WTC11 (cell line): ENCODE results near the gene PRKCZ. TPM values are rescaled to one million over a fixed set of nuclear protein-coding genes. Genes with fewer than 3 reads are reported as not detected.

Source experiments
- ATAC-seq: fragments of 200-7000 bp; cut with Tn5 transposase; 2 replicates; pipeline ENCODE4 v1.10.0; 2021; ENCODE audit warnings: mild to moderate bottlenecking, moderate library complexity
- CTCF ChIA-PET: fragments of 300-600 bp; sonication (Branson Sonifier 250); formaldehyde crosslinking; loops from one replicate; lab custom pipeline; 2021; ENCODE audit warnings: antibody characterized with exemption; lab: Charles Lee
- POLR2A ChIA-PET: fragments of 350-600 bp; sonication (Branson Sonifier 250); formaldehyde crosslinking; loops from one replicate; lab custom pipeline; 2021; ENCODE audit warnings: antibody characterized with exemption; lab: Charles Lee
- DNase-seq: peaks from one replicate; pipeline ENCODE4 v3.0.0; 2021; ENCODE audit warnings: low spot score
- H3K27ac Mint-ChIP-seq: 2 replicates; pipeline ENCODE4 v1.8.0; 2021; ENCODE audit warnings: mixed read lengths
- H3K27me3 Mint-ChIP-seq: 2 replicates; pipeline ENCODE4 v1.8.0; 2021; ENCODE audit warnings: low read depth, mild to moderate bottlenecking, moderate library complexity, mixed read lengths
- H3K36me3 Mint-ChIP-seq: 2 replicates; pipeline ENCODE4 v1.8.0; 2021; ENCODE audit warnings: mixed read lengths
- H3K4me1 Mint-ChIP-seq: 2 replicates; pipeline ENCODE4 v1.8.0; 2022; ENCODE audit warnings: mixed read lengths
- H3K4me3 Mint-ChIP-seq: 2 replicates; pipeline ENCODE4 v1.8.0; 2021; ENCODE audit warnings: mild to moderate bottlenecking, moderate library complexity, mixed read lengths
- H3K9me3 Mint-ChIP-seq: 2 replicates; pipeline ENCODE4 v1.8.0; 2021; ENCODE audit warnings: mixed read lengths
- ESRRA ChIP-seq: sonication (generic); formaldehyde crosslinking; IDR thresholded peaks from 2 replicates; pipeline ENCODE4 v1.8.1; 2022; ENCODE audit warnings: mild to moderate bottlenecking, missing genetic modification reagents, borderline replicate concordance
- FOXK1 ChIP-seq: sonication (generic); formaldehyde crosslinking; IDR thresholded peaks from 2 replicates; pipeline ENCODE4 v1.8.0; 2022; ENCODE audit warnings: mild to moderate bottlenecking, moderate library complexity, missing genetic modification reagents
- GTF2I ChIP-seq: fragments of 250-450 bp; sonication (Bioruptor Pico); conservative IDR thresholded peaks from 2 replicates; pipeline ENCODE4 v1.4.0; 2021; ENCODE audit warnings: mild to moderate bottlenecking
- HMGA2 ChIP-seq: fragments of 250-450 bp; sonication (Bioruptor Pico); IDR thresholded peaks from 2 replicates; pipeline ENCODE4 v1.4.0; 2021; ENCODE audit warnings: mild to moderate bottlenecking, moderate library complexity
- NFATC4 ChIP-seq: fragments of 250-450 bp; sonication (Bioruptor Pico); IDR thresholded peaks from 2 replicates; pipeline ENCODE4 v1.9.0; 2021; ENCODE audit warnings: mild to moderate bottlenecking
- ZNF317 ChIP-seq: sonication (generic); formaldehyde crosslinking; IDR thresholded peaks from 2 replicates; pipeline ENCODE4 v1.8.1; 2023; ENCODE audit warnings: low read depth, mild to moderate bottlenecking, moderate library complexity, missing genetic modification reagents, borderline replicate concordance
- ZNF416 ChIP-seq: fragments of 250-450 bp; sonication (Bioruptor Pico); IDR thresholded peaks from 2 replicates; pipeline ENCODE4 v1.9.0; 2021; ENCODE audit warnings: mild to moderate bottlenecking, inconsistent platforms
- total RNA-seq: library from RNA; stranded (reverse); gene quantifications from 3 replicates; pipeline ENCODE4 v1.2.3, GENCODE V29; 2021
- TF ChIP-seq, protein P1 (sequence below): sonication (generic); formaldehyde crosslinking; conservative IDR thresholded peaks from 2 replicates; pipeline ENCODE4 v1.8.1; 2022; ENCODE audit warnings: mild to moderate bottlenecking, missing genetic modification reagents
- TF ChIP-seq, protein P2 (sequence below): fragments of 250-450 bp; sonication (Bioruptor Pico); IDR thresholded peaks from 2 replicates; pipeline ENCODE4 v1.9.0; 2021; ENCODE audit warnings: mild to moderate bottlenecking, borderline replicate concordance
- TF ChIP-seq, protein P3 (sequence below): fragments of 250-450 bp; sonication (Bioruptor Pico); IDR thresholded peaks from 2 replicates; pipeline ENCODE4 v1.9.0; 2021; ENCODE audit warnings: mild to moderate bottlenecking
- TF ChIP-seq, protein P4 (sequence below): sonication (generic); formaldehyde crosslinking; IDR thresholded peaks from 2 replicates; pipeline ENCODE4 v1.8.1; 2023; ENCODE audit warnings: mild to moderate bottlenecking, missing genetic modification reagents
- TF ChIP-seq, protein P5 (sequence below): sonication (generic); formaldehyde crosslinking; IDR thresholded peaks from 2 replicates; pipeline ENCODE4 v1.8.1; 2022; ENCODE audit warnings: missing genetic modification reagents, borderline replicate concordance
- TF ChIP-seq, protein P6 (sequence below): sonication (generic); formaldehyde crosslinking; IDR thresholded peaks from 2 replicates; pipeline ENCODE4 v1.8.0; 2023; ENCODE audit warnings: missing genetic modification reagents, mild to moderate bottlenecking, borderline replicate concordance
- TF ChIP-seq, protein P7 (sequence below): sonication (generic); formaldehyde crosslinking; IDR thresholded peaks from 2 replicates; pipeline ENCODE4 v1.8.0; 2022; ENCODE audit warnings: mild to moderate bottlenecking, missing genetic modification reagents

PRKCZ gene
- total RNA-seq, 1 experiment from 2014 or later, result 52.5 TPM

DNA sequence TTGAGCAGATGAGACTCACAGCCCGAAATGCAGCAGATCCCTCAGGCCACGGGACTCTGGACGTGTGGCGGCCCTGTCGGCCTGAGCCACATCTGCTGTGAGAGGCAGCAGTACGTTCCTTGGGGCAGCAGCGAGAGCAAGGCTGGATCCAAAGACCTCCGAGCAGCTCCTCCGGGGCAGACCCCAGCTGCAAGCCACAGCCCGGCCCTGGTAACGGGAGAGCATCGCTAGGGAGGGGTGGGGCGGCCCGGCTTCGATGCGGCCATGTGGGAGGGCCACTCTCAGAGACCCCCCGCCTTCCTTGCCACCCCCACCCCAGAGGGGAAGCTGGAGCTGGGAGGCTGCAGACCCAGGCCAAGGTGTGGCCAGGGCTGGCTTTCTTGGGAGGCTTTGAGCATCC is 17.8 kb downstream of the PRKCZ start:
- TF ChIP-seq ZNF317 (CRISPR knock-in tag), result no peak
- TF ChIP-seq, protein P1, sequence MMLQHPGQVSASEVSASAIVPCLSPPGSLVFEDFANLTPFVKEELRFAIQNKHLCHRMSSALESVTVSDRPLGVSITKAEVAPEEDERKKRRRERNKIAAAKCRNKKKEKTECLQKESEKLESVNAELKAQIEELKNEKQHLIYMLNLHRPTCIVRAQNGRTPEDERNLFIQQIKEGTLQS (CRISPR knock-in tag), result no peak
- TF ChIP-seq, protein P2, sequence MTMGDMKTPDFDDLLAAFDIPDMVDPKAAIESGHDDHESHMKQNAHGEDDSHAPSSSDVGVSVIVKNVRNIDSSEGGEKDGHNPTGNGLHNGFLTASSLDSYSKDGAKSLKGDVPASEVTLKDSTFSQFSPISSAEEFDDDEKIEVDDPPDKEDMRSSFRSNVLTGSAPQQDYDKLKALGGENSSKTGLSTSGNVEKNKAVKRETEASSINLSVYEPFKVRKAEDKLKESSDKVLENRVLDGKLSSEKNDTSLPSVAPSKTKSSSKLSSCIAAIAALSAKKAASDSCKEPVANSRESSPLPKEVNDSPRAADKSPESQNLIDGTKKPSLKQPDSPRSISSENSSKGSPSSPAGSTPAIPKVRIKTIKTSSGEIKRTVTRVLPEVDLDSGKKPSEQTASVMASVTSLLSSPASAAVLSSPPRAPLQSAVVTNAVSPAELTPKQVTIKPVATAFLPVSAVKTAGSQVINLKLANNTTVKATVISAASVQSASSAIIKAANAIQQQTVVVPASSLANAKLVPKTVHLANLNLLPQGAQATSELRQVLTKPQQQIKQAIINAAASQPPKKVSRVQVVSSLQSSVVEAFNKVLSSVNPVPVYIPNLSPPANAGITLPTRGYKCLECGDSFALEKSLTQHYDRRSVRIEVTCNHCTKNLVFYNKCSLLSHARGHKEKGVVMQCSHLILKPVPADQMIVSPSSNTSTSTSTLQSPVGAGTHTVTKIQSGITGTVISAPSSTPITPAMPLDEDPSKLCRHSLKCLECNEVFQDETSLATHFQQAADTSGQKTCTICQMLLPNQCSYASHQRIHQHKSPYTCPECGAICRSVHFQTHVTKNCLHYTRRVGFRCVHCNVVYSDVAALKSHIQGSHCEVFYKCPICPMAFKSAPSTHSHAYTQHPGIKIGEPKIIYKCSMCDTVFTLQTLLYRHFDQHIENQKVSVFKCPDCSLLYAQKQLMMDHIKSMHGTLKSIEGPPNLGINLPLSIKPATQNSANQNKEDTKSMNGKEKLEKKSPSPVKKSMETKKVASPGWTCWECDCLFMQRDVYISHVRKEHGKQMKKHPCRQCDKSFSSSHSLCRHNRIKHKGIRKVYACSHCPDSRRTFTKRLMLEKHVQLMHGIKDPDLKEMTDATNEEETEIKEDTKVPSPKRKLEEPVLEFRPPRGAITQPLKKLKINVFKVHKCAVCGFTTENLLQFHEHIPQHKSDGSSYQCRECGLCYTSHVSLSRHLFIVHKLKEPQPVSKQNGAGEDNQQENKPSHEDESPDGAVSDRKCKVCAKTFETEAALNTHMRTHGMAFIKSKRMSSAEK (CRISPR knock-in tag), result no peak
- Mint-ChIP-seq H3K4me1 (peaks cover 12% of the 10 kb centered on the region), H3K9me3 (peaks cover 7% of the 10 kb centered on the region), H3K27me3 (no peaks in the 10 kb centered on the region), H3K36me3 (peaks cover 23% of the 10 kb centered on the region), H3K4me3 (no peak overlapping the region), H3K27ac (no peak overlapping the region)
- POLR2A ChIA-PET, result no interaction called here
- ATAC-seq (no peak), DNase-seq (no peak)
- CTCF ChIA-PET, result interaction anchor here (0.6 kb wide), 1 partner anchor 113 kb away, joined by 3 read pairs; no protein-coding TSS in a partner anchor

DNA sequence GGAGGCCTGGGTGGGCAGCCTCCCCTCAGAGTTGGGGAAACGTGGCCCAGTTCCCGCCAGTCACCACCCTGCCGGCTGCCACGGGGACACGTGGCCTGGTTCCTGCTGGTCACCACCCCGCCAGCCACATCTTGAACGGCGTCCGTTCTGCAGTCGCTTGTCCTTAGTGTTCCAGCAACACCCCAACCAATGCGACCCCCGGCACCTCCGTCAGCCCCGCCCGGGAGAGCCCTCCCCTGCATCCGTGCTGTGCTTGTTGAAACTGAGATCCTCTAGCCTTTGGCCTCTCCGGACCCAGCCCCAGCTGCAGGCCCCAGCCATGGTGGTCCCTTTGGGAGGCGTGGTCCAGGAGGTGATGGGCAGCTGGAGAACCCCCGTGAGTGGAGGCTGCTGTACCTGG is 18.7 kb downstream of the PRKCZ start:
- POLR2A ChIA-PET, result no interaction called here
- Mint-ChIP-seq H3K4me3 (no peak overlapping the region), H3K4me1 (peaks cover 15% of the 10 kb centered on the region), H3K27ac (no peak overlapping the region), H3K27me3 (no peaks in the 10 kb centered on the region), H3K36me3 (peaks cover 17% of the 10 kb centered on the region), H3K9me3 (peaks cover 6% of the 10 kb centered on the region)
- no peak for TF ChIP-seq NFATC4 (CRISPR knock-in tag)
- no peak for TF ChIP-seq GTF2I (CRISPR knock-in tag)
- TF ChIP-seq HMGA2 (CRISPR knock-in tag), result no peak
- TF ChIP-seq FOXK1, result no peak
- DNase-seq (no peak), ATAC-seq (no peak)
- CTCF ChIA-PET, result no interaction called here

DNA sequence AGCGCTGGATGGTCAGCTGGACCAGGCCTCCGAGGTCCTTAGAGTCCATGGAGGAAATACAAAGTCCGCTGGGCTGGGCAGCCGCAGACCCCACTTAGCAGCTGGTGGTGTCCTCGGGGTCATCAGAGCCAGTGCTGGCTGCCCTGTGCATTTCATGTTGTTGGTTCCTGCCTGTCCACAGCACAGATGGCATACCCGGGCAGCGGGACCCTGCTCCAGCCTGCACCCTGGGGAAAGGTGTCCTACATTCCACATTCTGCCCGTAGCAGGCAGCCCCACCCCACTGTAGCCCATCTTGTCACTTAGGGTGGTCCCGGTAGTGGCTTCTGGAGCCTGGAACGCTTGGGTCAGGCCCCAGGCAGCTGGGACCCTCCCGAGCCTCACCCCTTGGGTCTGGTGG is 19.8 kb downstream of the PRKCZ start:
- no peak for ATAC-seq
- no peaks in the 10 kb centered on the region for H3K27me3 Mint-ChIP-seq
- H3K36me3 Mint-ChIP-seq, result peaks cover 11% of the 10 kb centered on the region
- H3K27ac Mint-ChIP-seq, result no peak overlapping the region
- H3K9me3 Mint-ChIP-seq, result no peaks in the 10 kb centered on the region
- no peak for DNase-seq
- POLR2A ChIA-PET, result no interaction called here
- peaks cover 19% of the 10 kb centered on the region for H3K4me1 Mint-ChIP-seq
- H3K4me3 Mint-ChIP-seq, result no peak overlapping the region
- CTCF ChIA-PET, result no interaction called here
- TF ChIP-seq, protein P3, sequence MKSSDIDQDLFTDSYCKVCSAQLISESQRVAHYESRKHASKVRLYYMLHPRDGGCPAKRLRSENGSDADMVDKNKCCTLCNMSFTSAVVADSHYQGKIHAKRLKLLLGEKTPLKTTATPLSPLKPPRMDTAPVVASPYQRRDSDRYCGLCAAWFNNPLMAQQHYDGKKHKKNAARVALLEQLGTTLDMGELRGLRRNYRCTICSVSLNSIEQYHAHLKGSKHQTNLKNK (CRISPR knock-in tag), result no peak
- TF ChIP-seq, protein P4, sequence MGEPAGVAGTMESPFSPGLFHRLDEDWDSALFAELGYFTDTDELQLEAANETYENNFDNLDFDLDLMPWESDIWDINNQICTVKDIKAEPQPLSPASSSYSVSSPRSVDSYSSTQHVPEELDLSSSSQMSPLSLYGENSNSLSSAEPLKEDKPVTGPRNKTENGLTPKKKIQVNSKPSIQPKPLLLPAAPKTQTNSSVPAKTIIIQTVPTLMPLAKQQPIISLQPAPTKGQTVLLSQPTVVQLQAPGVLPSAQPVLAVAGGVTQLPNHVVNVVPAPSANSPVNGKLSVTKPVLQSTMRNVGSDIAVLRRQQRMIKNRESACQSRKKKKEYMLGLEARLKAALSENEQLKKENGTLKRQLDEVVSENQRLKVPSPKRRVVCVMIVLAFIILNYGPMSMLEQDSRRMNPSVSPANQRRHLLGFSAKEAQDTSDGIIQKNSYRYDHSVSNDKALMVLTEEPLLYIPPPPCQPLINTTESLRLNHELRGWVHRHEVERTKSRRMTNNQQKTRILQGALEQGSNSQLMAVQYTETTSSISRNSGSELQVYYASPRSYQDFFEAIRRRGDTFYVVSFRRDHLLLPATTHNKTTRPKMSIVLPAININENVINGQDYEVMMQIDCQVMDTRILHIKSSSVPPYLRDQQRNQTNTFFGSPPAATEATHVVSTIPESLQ (CRISPR knock-in tag), result no peak
- TF ChIP-seq FOXK1 (no peak), ZNF416 (no peak), ESRRA (no peak)
- TF ChIP-seq, protein P5, sequence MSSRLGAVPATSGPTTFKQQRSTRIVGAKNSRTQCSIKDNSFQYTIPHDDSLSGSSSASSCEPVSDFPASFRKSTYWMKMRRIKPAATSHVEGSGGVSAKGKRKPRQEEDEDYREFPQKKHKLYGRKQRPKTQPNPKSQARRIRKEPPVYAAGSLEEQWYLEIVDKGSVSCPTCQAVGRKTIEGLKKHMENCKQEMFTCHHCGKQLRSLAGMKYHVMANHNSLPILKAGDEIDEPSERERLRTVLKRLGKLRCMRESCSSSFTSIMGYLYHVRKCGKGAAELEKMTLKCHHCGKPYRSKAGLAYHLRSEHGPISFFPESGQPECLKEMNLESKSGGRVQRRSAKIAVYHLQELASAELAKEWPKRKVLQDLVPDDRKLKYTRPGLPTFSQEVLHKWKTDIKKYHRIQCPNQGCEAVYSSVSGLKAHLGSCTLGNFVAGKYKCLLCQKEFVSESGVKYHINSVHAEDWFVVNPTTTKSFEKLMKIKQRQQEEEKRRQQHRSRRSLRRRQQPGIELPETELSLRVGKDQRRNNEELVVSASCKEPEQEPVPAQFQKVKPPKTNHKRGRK, result no peak
- TF ChIP-seq, protein P6, sequence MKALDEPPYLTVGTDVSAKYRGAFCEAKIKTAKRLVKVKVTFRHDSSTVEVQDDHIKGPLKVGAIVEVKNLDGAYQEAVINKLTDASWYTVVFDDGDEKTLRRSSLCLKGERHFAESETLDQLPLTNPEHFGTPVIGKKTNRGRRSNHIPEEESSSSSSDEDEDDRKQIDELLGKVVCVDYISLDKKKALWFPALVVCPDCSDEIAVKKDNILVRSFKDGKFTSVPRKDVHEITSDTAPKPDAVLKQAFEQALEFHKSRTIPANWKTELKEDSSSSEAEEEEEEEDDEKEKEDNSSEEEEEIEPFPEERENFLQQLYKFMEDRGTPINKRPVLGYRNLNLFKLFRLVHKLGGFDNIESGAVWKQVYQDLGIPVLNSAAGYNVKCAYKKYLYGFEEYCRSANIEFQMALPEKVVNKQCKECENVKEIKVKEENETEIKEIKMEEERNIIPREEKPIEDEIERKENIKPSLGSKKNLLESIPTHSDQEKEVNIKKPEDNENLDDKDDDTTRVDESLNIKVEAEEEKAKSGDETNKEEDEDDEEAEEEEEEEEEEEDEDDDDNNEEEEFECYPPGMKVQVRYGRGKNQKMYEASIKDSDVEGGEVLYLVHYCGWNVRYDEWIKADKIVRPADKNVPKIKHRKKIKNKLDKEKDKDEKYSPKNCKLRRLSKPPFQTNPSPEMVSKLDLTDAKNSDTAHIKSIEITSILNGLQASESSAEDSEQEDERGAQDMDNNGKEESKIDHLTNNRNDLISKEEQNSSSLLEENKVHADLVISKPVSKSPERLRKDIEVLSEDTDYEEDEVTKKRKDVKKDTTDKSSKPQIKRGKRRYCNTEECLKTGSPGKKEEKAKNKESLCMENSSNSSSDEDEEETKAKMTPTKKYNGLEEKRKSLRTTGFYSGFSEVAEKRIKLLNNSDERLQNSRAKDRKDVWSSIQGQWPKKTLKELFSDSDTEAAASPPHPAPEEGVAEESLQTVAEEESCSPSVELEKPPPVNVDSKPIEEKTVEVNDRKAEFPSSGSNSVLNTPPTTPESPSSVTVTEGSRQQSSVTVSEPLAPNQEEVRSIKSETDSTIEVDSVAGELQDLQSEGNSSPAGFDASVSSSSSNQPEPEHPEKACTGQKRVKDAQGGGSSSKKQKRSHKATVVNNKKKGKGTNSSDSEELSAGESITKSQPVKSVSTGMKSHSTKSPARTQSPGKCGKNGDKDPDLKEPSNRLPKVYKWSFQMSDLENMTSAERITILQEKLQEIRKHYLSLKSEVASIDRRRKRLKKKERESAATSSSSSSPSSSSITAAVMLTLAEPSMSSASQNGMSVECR (CRISPR knock-in tag), result no peak
- TF ChIP-seq, protein P7, sequence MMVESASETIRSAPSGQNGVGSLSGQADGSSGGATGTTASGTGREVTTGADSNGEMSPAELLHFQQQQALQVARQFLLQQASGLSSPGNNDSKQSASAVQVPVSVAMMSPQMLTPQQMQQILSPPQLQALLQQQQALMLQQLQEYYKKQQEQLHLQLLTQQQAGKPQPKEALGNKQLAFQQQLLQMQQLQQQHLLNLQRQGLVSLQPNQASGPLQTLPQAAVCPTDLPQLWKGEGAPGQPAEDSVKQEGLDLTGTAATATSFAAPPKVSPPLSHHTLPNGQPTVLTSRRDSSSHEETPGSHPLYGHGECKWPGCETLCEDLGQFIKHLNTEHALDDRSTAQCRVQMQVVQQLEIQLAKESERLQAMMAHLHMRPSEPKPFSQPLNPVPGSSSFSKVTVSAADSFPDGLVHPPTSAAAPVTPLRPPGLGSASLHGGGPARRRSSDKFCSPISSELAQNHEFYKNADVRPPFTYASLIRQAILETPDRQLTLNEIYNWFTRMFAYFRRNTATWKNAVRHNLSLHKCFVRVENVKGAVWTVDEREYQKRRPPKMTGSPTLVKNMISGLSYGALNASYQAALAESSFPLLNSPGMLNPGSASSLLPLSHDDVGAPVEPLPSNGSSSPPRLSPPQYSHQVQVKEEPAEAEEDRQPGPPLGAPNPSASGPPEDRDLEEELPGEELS (CRISPR knock-in tag), result no peak
